Body of pancreas (tissue), 4 donors: ENCODE results near the gene PDE6H. TPM values are rescaled to one million over a fixed set of nuclear protein-coding genes. Genes with fewer than 3 reads are reported as not detected.
A peak's percentile ranks its signal among the peaks of the same experiment; 100 is the strongest.

Experiments used
- ATAC-seq: fragments of 150-250 bp; one replicate; pipeline ENCODE4 v1.9.1; 2016
- DNase-seq, 4 donors: peaks; one replicate each; pipeline ENCODE4 v3.0.0-alpha.2; 2019
- H3K27ac ChIP-seq, 4 donors: fragments of 200-600 bp; sonication (generic); 1 replicate in 3 of 4; 2 replicates in 1 of 4; pipeline versions ENCODE4 v1.5.1 to v1.6.1; 2016 to 2019; ENCODE audit warnings: mild to moderate bottlenecking in 1 of 4, mixed read lengths in 1 of 4, moderate library complexity in 1 of 4
- H3K27me3 ChIP-seq, 2 donors: fragments of 200-600 bp; sonication (generic); one replicate each; pipeline ENCODE4 v1.6.0; 2016; ENCODE audit warnings: mild to moderate bottlenecking in 1 of 2
- H3K36me3 ChIP-seq, 2 donors: fragments of 200-600 bp; sonication (generic); replicated peaks in 1 of 2; 2 replicates each; pipeline ENCODE4 v1.5.1; 2016; ENCODE audit warnings: low read depth in 2 of 2; ENCODE audit not compliant: insufficient read depth in 1 of 2
- H3K4me1 ChIP-seq: fragments of 200-600 bp; sonication (generic); one replicate; pipeline ENCODE4 v1.6.0; 2016
- H3K4me3 ChIP-seq, 2 donors: fragments of 200-600 bp; sonication (generic); 1 replicate in 1 of 2; 2 replicates in 1 of 2; pipeline ENCODE4 v1.5.1; 2016 to 2019
- H3K9me3 ChIP-seq, 3 donors: fragments of 200-600 bp; sonication (generic); 1 replicate in 2 of 3; 2 replicates in 1 of 3; pipeline ENCODE4 v1.5.1; 2016
- POLR2A ChIP-seq, 3 donors: fragments of 450-650 bp; IDR thresholded peaks; one replicate each; pipeline ENCODE4 v1.6.1; 2016; ENCODE audit warnings: antibody characterized with exemption in 3 of 3, mild to moderate bottlenecking in 2 of 3
- WGBS, 2 donors: methylation state at CpG; one replicate each; pipeline ENCODE4 v1.1.5; 2017; 5-methylcytosine and 5-hydroxymethylcytosine counted together
- intact Hi-C: fragments of 100-400 bp; cut with DNase I; formaldehyde crosslinking; loops from one replicate; pipeline ENCODE4 v1.15.1; 2023
- total RNA-seq, 2 donors: library from RNA; depleted of rRNA; stranded (reverse); fragments of >200 nt; gene quantifications; one replicate each; pipeline ENCODE4 v1.1.0, GENCODE V29; 2016
- TF ChIP-seq, protein P1 (sequence below), 7 experiments: fragments of 450-650 bp in 4 of 7; fragments of 200-600 bp in 3 of 7; sonication (generic) in 3 of 7; IDR thresholded peaks; one replicate each; pipeline ENCODE4 v1.5.1; 2016 to 2019; ENCODE audit warnings: antibody characterized with exemption in 7 of 7

The PDE6H gene
- total RNA-seq, 2 donors from 2014 or later = not detected

- ATAC-seq (no peak), DNase-seq (no peak)
- TF ChIP-seq, protein P1, sequence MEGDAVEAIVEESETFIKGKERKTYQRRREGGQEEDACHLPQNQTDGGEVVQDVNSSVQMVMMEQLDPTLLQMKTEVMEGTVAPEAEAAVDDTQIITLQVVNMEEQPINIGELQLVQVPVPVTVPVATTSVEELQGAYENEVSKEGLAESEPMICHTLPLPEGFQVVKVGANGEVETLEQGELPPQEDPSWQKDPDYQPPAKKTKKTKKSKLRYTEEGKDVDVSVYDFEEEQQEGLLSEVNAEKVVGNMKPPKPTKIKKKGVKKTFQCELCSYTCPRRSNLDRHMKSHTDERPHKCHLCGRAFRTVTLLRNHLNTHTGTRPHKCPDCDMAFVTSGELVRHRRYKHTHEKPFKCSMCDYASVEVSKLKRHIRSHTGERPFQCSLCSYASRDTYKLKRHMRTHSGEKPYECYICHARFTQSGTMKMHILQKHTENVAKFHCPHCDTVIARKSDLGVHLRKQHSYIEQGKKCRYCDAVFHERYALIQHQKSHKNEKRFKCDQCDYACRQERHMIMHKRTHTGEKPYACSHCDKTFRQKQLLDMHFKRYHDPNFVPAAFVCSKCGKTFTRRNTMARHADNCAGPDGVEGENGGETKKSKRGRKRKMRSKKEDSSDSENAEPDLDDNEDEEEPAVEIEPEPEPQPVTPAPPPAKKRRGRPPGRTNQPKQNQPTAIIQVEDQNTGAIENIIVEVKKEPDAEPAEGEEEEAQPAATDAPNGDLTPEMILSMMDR (IDR thresholded peaks at IDR 0.05) = no peak
- no peak for TF ChIP-seq POLR2A (IDR thresholded peaks at IDR 0.05)
- H3K36me3 ChIP-seq = no peaks in the 10 kb centered on the region
- intact Hi-C loops = no loop called here
- no peak overlapping the region for H3K27ac ChIP-seq
- H3K27me3 ChIP-seq = no peaks in the 10 kb centered on the region
- H3K9me3 ChIP-seq = no peaks in the 10 kb centered on the region
- H3K4me1 ChIP-seq = no peaks in the 10 kb centered on the region
- H3K4me3 ChIP-seq = no peak overlapping the region
- WGBS, 2 donors = 61 to 70% methylated on average over 5 of the region's 5 CpGs
These were observed 20.3 kb downstream of the PDE6H start for GRCh38 chr12:14993117-14993516.

DNA sequence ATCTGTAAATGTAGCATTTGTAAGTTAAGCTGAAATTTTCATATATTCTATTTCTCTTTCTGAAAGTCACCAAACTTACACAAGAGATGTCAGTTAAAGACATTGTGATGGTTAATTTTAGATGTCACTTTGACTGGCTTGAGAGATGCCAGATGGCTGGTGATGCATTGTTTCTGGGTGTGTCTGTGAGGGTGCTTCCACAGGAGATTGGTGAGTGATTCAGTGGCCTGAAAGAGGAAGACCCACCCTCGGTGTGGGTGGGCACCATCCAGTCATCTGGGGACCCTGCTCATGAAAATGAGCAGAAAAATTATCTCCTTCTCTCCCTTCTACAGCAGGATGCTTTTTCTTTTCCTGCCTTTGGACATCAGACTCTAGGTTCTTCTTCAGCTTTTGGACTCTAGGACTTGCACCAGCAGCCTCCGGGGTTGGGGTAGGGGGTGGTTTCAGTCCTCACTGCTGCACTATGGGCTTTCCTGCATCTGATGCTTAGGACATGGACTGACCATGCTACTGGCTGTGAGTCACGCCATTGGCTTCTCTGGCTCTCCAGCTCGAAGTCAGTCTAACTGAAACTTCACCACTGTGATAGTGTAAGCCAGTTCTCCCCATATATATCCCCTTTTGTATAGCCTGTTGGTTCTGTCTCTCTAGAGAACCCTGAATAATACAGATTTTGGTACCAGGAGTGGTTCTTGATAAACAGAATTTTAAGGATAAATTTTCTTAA lies 20.9 kb downstream of the PDE6H start:
- DNase-seq (no peak), ATAC-seq (no peak)
- H3K27me3 ChIP-seq = no peaks in the 10 kb centered on the region
- H3K4me1 ChIP-seq = no peaks in the 10 kb centered on the region
- H3K27ac ChIP-seq = no peak overlapping the region
- no peak overlapping the region for H3K4me3 ChIP-seq
- TF ChIP-seq, protein P1 (IDR thresholded peaks at IDR 0.05) = no peak
- no peak for TF ChIP-seq POLR2A (IDR thresholded peaks at IDR 0.05)
- 54 to 56% methylated on average over 4 of the region's 4 CpGs for WGBS, 2 donors
- intact Hi-C loops = no loop called here
- no peaks in the 10 kb centered on the region for H3K36me3 ChIP-seq
- no peaks in the 10 kb centered on the region for H3K9me3 ChIP-seq

DNA sequence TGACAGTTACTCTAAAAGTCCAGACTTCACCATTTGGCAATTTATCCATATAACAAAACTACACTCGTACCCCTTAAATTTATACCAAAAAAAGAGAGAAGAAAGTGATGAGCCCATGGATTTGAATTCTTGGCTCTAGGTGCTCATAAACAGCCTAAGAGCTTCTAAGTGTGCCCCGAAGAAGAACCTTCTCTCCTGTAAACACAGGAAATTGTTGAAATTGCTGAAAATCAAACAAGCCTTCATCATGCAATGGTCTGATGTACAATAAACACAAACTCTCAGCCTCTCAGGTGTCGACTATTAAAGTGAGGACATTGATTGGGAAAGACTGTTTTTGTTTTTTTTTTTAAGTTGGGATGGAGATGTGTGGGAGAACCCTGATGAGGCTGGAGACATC lies 21.8 kb downstream of the PDE6H start:
- Histone ChIP-seq H3K4me1 (peaks cover 3% of the 10 kb centered on the region), H3K36me3 (no peaks in the 10 kb centered on the region), H3K27me3 (no peaks in the 10 kb centered on the region), H3K9me3 (no peaks in the 10 kb centered on the region), H3K4me3 (no peak overlapping the region), H3K27ac (no peak overlapping the region)
- intact Hi-C loops = no loop called here
- ATAC-seq (no peak), DNase-seq (no peak)
- 51 to 54% methylated on average over 3 of the region's 3 CpGs for WGBS, 2 donors
- TF ChIP-seq POLR2A (IDR thresholded peaks at IDR 0.05) = no peak
- TF ChIP-seq, protein P1 (IDR thresholded peaks at IDR 0.05) = no peak

GRCh38 chr12:14995583-14996425 lies 23.0 kb downstream of the PDE6H start:
- H3K4me3 ChIP-seq = no peak overlapping the region
- H3K4me1 ChIP-seq = peaks cover 6% of the 10 kb centered on the region
- no peak for TF ChIP-seq POLR2A (IDR thresholded peaks at IDR 0.05)
- TF ChIP-seq, protein P1 (IDR thresholded peaks at IDR 0.05) = peak; percentile 39 to 83 (median 71)
- intact Hi-C loops = no loop called here
- H3K9me3 ChIP-seq = no peaks in the 10 kb centered on the region
- DNase-seq (no peak), ATAC-seq (peak; percentile 68)
- 79% methylated on average over 3 of the region's 3 CpGs for WGBS, 2 donors
- no peaks in the 10 kb centered on the region for H3K27me3 ChIP-seq
- no peak overlapping the region for H3K27ac ChIP-seq
- H3K36me3 ChIP-seq = no peaks in the 10 kb centered on the region
